Endothelial cell of umbilical vein (primary cell): ENCODE results near the gene UNC5A.

Experiments used
- EZH2 ChIP-seq: IDR thresholded peaks from 2 replicates; pipeline ENCODE4 v1.6.1; 2012; ENCODE audit warnings: borderline replicate concordance, low read depth, mild to moderate bottlenecking, moderate library complexity, low read length, inconsistent platforms; ENCODE audit not compliant: severe bottlenecking
- TF ChIP-seq, protein P1 (sequence below): IDR thresholded peaks from 2 replicates; pipeline ENCODE4 v1.6.1; 2011; ENCODE audit not compliant: insufficient read depth, insufficient read length
- TF ChIP-seq, protein P2 (sequence below), 2 donors: IDR thresholded peaks; 1 replicate in 1 of 2; 2 replicates in 1 of 2; pipeline ENCODE4 v1.5.1; 2011; ENCODE audit warnings: low read length in 2 of 2, mild to moderate bottlenecking in 2 of 2, moderate library complexity in 2 of 2, control low read depth in 1 of 2, inconsistent platforms in 1 of 2, low read depth in 1 of 2; ENCODE audit not compliant: insufficient read depth in 1 of 2; ENCODE audit errors: extremely low read depth in 1 of 2

DNA sequence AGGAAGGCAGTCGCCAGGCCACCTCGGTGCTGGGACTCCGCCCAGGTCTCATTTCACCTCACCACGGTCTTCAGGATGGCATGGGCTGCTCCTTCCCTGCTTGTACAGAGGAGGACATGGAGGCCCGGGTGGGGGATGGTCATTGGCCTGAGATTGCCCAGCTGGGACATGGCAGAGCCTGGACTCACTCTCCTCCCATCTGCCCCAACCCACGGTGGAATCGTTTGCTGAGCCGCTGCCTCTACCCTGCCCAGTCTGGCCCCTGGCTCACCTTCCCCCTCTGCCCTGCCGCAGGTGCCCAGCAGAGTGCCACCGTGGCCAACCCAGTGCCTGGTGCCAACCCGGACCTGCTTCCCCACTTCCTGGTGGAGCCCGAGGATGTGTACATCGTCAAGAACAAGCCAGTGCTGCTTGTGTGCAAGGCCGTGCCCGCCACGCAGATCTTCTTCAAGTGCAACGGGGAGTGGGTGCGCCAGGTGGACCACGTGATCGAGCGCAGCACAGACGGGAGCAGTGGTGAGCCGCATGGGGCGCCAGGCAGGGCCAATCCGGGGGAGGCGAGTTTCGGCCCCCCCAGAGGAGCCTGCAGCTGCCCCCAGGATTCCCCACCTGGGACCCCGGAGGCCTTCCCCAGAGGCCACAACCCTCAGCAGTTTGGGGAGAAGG, 52.1 kb downstream of the UNC5A start:
- TF ChIP-seq, protein P1, sequence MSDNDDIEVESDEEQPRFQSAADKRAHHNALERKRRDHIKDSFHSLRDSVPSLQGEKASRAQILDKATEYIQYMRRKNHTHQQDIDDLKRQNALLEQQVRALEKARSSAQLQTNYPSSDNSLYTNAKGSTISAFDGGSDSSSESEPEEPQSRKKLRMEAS, result no peak
- TF ChIP-seq, protein P2, sequence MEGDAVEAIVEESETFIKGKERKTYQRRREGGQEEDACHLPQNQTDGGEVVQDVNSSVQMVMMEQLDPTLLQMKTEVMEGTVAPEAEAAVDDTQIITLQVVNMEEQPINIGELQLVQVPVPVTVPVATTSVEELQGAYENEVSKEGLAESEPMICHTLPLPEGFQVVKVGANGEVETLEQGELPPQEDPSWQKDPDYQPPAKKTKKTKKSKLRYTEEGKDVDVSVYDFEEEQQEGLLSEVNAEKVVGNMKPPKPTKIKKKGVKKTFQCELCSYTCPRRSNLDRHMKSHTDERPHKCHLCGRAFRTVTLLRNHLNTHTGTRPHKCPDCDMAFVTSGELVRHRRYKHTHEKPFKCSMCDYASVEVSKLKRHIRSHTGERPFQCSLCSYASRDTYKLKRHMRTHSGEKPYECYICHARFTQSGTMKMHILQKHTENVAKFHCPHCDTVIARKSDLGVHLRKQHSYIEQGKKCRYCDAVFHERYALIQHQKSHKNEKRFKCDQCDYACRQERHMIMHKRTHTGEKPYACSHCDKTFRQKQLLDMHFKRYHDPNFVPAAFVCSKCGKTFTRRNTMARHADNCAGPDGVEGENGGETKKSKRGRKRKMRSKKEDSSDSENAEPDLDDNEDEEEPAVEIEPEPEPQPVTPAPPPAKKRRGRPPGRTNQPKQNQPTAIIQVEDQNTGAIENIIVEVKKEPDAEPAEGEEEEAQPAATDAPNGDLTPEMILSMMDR (IDR thresholded peaks at IDR 0.05; ENCODE audit: extremely low read depth in 1 of 2, insufficient read depth in 1 of 2, low read depth in 1 of 2, low read length in 2 of 2), result no peak
- no peak for TF ChIP-seq EZH2
